ENCODE results near the gene TTN.

The TTN gene

GRCh38 chr2:178644919-178645318, 162.3 kb downstream of the TTN start:
- no peak for DNase-seq (ENCODE audit: low read depth)

GRCh38 chr2:178641498-178641897, 165.7 kb downstream of the TTN start:
- no peak for DNase-seq (ENCODE audit: low read depth)

- no peak for DNase-seq (ENCODE audit: low read depth)
Observed at GRCh38 chr2:178635897-178636296, 171.3 kb downstream of the TTN start.

GRCh38 chr2:178632729-178633128, 174.5 kb downstream of the TTN start:
- no peak for DNase-seq (ENCODE audit: low read depth)

GRCh38 chr2:178630581-178630980, 176.6 kb downstream of the TTN start:
- no peak for DNase-seq (ENCODE audit: low read depth)

GRCh38 chr2:178629463-178629862, 177.8 kb downstream of the TTN start:
- DNase-seq (ENCODE audit: low read depth), result no peak

GRCh38 chr2:178628605-178629004, 178.6 kb downstream of the TTN start:
- no peak for DNase-seq (ENCODE audit: low read depth)

- no peak for DNase-seq (ENCODE audit: low read depth)
Observed at GRCh38 chr2:178627401-178627800, 179.8 kb downstream of the TTN start.

- no peak for DNase-seq (ENCODE audit: low read depth)
Observed at GRCh38 chr2:178615969-178616368, 191.3 kb downstream of the TTN start.

GRCh38 chr2:178602901-178603300, 204.3 kb downstream of the TTN start:
- DNase-seq (ENCODE audit: low read depth), result no peak

GRCh38 chr2:178592655-178593054, 214.6 kb downstream of the TTN start:
- no peak for DNase-seq (ENCODE audit: low read depth)

- no peak for DNase-seq (ENCODE audit: low read depth)
Observed at GRCh38 chr2:178589335-178589734, 217.9 kb downstream of the TTN start.

- no peak for DNase-seq (ENCODE audit: low read depth)
Observed at GRCh38 chr2:178584666-178585065, 222.6 kb downstream of the TTN start.

- no peak for DNase-seq (ENCODE audit: low read depth)
Observed at GRCh38 chr2:178579006-178579405, 228.2 kb downstream of the TTN start.

GRCh38 chr2:178574789-178575188, 232.4 kb downstream of the TTN start:
- no peak for DNase-seq (ENCODE audit: low read depth)

GRCh38 chr2:178568227-178568626, 239.0 kb downstream of the TTN start:
- DNase-seq (ENCODE audit: low read depth), result no peak

- no peak for DNase-seq (ENCODE audit: low read depth)
Observed at GRCh38 chr2:178553047-178553446, 254.2 kb downstream of the TTN start.

- DNase-seq (ENCODE audit: low read depth), result no peak
Observed at GRCh38 chr2:178550352-178550751, 256.9 kb downstream of the TTN start.

GRCh38 chr2:178542569-178542968, 264.7 kb downstream of the TTN start:
- DNase-seq (ENCODE audit: low read depth), result no peak

- DNase-seq (ENCODE audit: low read depth), result no peak
Observed at GRCh38 chr2:178542161-178542560, 265.1 kb downstream of the TTN start.

- no peak for DNase-seq (ENCODE audit: low read depth)
Observed at GRCh38 chr2:178536037-178536436, 271.2 kb downstream of the TTN start.

- no peak for DNase-seq (ENCODE audit: low read depth)
Observed at GRCh38 chr2:178531168-178531567, 276.1 kb downstream of the TTN start.

- no peak for DNase-seq (ENCODE audit: low read depth)
Observed at GRCh38 chr2:178530625-178531142, 276.5 kb downstream of the TTN start.

- DNase-seq (ENCODE audit: low read depth), result no peak
Observed at GRCh38 chr2:178530131-178530530, 277.1 kb downstream of the TTN start.

GRCh38 chr2:178529194-178529593, 278.0 kb downstream of the TTN start:
- DNase-seq (ENCODE audit: low read depth), result no peak
